SK-N-SH treated with all-trans-retinoic acid at 6 μM for 48 hours (cell line): Measurements from ENCODE around the gene EIF4EBP2.
A peak's percentile ranks its signal among the peaks of the same experiment; 100 is the strongest.

Experiments used
- ATAC-seq: fragments of 200-7000 bp; cut with Tn5 transposase; 3 replicates; pipeline ENCODE4 v1.9.1; 2020; ENCODE audit warnings: mild to moderate bottlenecking, moderate library complexity
- BACH2 ChIP-seq: fragments of 250-450 bp; sonication (Bioruptor Pico); IDR thresholded peaks from 2 replicates; pipeline ENCODE4 v1.9.0; 2021; ENCODE audit warnings: mild to moderate bottlenecking, borderline replicate concordance
- CSDC2 ChIP-seq: fragments of 250-450 bp; sonication (Bioruptor Pico); IDR thresholded peaks from 2 replicates; pipeline ENCODE4 v1.5.0; 2020; ENCODE audit warnings: mild to moderate bottlenecking, moderate library complexity
- ESRRG ChIP-seq: fragments of 250-450 bp; sonication (Bioruptor Pico); IDR thresholded peaks from 2 replicates; pipeline ENCODE4 v1.6.1; 2021; ENCODE audit warnings: mild to moderate bottlenecking
- GLIS3 ChIP-seq: fragments of 250-450 bp; sonication (Bioruptor Pico); IDR thresholded peaks from 2 replicates; pipeline ENCODE4 v1.5.0; 2020; ENCODE audit warnings: mild to moderate bottlenecking, moderate library complexity
- ISL1 ChIP-seq: fragments of 250-450 bp; sonication (Bioruptor Pico); IDR thresholded peaks from 2 replicates; pipeline ENCODE4 v2.1.2; 2022; ENCODE audit warnings: mild to moderate bottlenecking, moderate library complexity
- OSR1 ChIP-seq: fragments of 250-450 bp; sonication (Bioruptor Pico); IDR thresholded peaks from 2 replicates; pipeline ENCODE4 v1.8.0; 2022; ENCODE audit warnings: moderate library complexity, mild to moderate bottlenecking, inconsistent platforms
- SNAI2 ChIP-seq: fragments of 250-450 bp; sonication (Bioruptor Pico); IDR thresholded peaks from 2 replicates; pipeline ENCODE4 v1.5.0; 2020; ENCODE audit warnings: mild to moderate bottlenecking, moderate library complexity
- TOX ChIP-seq: fragments of 250-450 bp; sonication (Bioruptor Pico); IDR thresholded peaks from 2 replicates; pipeline ENCODE4 v1.8.0; 2021; ENCODE audit warnings: mild to moderate bottlenecking, moderate library complexity, borderline replicate concordance
- ZFP3 ChIP-seq: fragments of 250-450 bp; sonication (Bioruptor Pico); IDR thresholded peaks from 2 replicates; pipeline ENCODE4 v1.5.0; 2020; ENCODE audit warnings: mild to moderate bottlenecking, moderate library complexity
- ZFP30 ChIP-seq: fragments of 450-650 bp; formaldehyde crosslinking; IDR thresholded peaks from 2 replicates; pipeline ENCODE4 v1.5.0; 2022; ENCODE audit warnings: mild to moderate bottlenecking, moderate library complexity
- ZNF565 ChIP-seq: fragments of 450-650 bp; formaldehyde crosslinking; conservative IDR thresholded peaks from 2 replicates; pipeline ENCODE4 v1.5.0; 2020; ENCODE audit warnings: low read depth, mild to moderate bottlenecking, moderate library complexity
- TF ChIP-seq, protein P1 (sequence below): fragments of 250-450 bp; sonication (Bioruptor Pico); IDR thresholded peaks from 2 replicates; pipeline ENCODE4 v1.8.0; 2020; ENCODE audit warnings: mild to moderate bottlenecking, moderate library complexity, borderline replicate concordance
- TF ChIP-seq, protein P2 (sequence below): fragments of 250-450 bp; sonication (Bioruptor Pico); IDR thresholded peaks from 2 replicates; pipeline ENCODE4 v1.5.0; 2020; ENCODE audit warnings: mild to moderate bottlenecking, moderate library complexity
- TF ChIP-seq, protein P3 (sequence below): fragments of 250-450 bp; sonication (Bioruptor Pico); IDR thresholded peaks from 2 replicates; pipeline ENCODE4 v1.5.1; 2021; ENCODE audit warnings: mild to moderate bottlenecking, moderate library complexity

The EIF4EBP2 gene

DNA sequence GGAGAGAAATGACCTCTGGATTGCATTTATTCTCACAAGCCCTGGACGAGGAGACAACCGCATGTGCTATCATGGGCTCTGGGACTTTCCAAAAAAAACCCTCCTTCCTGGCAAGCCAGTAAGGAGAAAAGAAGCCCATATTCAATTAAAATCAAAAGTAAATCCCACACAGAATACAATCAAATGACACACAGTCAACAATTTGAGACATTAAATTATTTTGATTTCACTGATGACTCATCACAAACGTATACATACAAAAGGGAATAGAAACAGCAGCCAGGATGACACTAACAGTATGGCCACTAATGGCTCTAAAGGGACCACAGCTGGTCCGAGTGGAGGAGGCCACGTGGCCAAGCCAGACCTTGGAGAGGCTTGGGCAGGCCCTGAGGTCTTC is 46.4 kb upstream of the EIF4EBP2 start:
- peak; percentile 67 for ATAC-seq
- no peak for TF ChIP-seq ESRRG
- TF ChIP-seq, protein P1, sequence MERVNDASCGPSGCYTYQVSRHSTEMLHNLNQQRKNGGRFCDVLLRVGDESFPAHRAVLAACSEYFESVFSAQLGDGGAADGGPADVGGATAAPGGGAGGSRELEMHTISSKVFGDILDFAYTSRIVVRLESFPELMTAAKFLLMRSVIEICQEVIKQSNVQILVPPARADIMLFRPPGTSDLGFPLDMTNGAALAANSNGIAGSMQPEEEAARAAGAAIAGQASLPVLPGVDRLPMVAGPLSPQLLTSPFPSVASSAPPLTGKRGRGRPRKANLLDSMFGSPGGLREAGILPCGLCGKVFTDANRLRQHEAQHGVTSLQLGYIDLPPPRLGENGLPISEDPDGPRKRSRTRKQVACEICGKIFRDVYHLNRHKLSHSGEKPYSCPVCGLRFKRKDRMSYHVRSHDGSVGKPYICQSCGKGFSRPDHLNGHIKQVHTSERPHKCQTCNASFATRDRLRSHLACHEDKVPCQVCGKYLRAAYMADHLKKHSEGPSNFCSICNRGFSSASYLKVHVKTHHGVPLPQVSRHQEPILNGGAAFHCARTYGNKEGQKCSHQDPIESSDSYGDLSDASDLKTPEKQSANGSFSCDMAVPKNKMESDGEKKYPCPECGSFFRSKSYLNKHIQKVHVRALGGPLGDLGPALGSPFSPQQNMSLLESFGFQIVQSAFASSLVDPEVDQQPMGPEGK (CRISPR knock-in tag) = no peak

DNA sequence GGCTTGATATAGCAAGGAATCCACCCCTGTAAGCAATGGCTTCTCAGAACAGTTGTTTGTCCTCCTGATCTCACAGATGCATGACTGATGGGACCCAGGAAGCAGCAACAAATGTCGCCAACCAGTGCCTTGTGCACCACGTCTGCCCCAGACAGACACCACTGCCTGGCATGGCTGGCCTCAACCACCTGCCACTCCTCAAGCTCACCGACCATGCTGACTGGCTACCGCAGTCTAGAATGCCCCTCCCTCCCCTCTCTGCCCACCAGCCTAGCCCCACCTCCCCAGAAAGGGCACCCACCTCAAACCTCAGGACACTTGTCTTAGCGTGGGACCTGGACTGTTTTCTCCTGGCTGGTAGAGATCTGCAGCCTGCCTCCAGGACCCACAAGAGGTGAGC is 45.5 kb upstream of the EIF4EBP2 start:
- ATAC-seq = no peak
- TF ChIP-seq ZFP30 (CRISPR knock-in tag) (no peak), ZNF565 (CRISPR knock-in tag) (no peak), OSR1 (CRISPR knock-in tag) (no peak), ESRRG (no peak), GLIS3 (CRISPR knock-in tag) (no peak), ZFP3 (CRISPR knock-in tag) (no peak), ISL1 (CRISPR knock-in tag) (no peak), CSDC2 (no peak), SNAI2 (CRISPR knock-in tag) (no peak)
- TF ChIP-seq, protein P2, sequence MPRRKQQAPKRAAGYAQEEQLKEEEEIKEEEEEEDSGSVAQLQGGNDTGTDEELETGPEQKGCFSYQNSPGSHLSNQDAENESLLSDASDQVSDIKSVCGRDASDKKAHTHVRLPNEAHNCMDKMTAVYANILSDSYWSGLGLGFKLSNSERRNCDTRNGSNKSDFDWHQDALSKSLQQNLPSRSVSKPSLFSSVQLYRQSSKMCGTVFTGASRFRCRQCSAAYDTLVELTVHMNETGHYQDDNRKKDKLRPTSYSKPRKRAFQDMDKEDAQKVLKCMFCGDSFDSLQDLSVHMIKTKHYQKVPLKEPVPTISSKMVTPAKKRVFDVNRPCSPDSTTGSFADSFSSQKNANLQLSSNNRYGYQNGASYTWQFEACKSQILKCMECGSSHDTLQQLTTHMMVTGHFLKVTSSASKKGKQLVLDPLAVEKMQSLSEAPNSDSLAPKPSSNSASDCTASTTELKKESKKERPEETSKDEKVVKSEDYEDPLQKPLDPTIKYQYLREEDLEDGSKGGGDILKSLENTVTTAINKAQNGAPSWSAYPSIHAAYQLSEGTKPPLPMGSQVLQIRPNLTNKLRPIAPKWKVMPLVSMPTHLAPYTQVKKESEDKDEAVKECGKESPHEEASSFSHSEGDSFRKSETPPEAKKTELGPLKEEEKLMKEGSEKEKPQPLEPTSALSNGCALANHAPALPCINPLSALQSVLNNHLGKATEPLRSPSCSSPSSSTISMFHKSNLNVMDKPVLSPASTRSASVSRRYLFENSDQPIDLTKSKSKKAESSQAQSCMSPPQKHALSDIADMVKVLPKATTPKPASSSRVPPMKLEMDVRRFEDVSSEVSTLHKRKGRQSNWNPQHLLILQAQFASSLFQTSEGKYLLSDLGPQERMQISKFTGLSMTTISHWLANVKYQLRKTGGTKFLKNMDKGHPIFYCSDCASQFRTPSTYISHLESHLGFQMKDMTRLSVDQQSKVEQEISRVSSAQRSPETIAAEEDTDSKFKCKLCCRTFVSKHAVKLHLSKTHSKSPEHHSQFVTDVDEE = no peak
- TF ChIP-seq, protein P1 (CRISPR knock-in tag) = no peak

DNA sequence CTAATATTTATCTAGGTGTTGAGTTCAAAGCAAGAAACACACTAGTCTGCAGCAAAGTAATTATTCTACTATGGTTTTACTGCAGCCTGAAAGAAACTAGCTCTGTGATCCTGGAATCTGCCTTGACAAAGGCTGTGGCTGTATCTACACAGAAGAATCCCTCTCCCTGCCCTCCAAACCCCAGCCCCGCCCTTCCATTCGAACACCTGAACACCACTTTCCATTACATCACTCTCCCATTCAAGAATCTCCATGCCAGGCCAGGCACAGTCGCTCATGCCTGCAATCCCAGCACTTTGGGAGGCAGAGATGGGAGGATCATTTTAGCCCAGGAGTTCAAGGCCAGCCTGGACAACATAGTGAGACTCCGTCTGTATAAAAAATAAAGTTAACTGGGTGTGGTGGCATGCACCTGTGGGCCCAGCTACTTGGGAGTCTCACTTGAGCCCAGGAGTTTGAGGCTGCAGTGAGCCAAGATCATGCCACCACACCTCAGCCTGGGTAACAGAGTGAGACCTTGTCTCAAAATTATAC is 44.9 kb upstream of the EIF4EBP2 start:
- TF ChIP-seq BACH2 (CRISPR knock-in tag) = no peak
- TF ChIP-seq TOX (CRISPR knock-in tag) = no peak
- no peak for TF ChIP-seq ZFP3 (CRISPR knock-in tag)
- TF ChIP-seq, protein P3, sequence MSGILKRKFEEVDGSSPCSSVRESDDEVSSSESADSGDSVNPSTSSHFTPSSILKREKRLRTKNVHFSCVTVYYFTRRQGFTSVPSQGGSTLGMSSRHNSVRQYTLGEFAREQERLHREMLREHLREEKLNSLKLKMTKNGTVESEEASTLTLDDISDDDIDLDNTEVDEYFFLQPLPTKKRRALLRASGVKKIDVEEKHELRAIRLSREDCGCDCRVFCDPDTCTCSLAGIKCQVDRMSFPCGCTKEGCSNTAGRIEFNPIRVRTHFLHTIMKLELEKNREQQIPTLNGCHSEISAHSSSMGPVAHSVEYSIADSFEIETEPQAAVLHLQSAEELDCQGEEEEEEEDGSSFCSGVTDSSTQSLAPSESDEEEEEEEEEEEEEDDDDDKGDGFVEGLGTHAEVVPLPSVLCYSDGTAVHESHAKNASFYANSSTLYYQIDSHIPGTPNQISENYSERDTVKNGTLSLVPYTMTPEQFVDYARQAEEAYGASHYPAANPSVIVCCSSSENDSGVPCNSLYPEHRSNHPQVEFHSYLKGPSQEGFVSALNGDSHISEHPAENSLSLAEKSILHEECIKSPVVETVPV (CRISPR knock-in tag) = no peak
- no peak for ATAC-seq

DNA sequence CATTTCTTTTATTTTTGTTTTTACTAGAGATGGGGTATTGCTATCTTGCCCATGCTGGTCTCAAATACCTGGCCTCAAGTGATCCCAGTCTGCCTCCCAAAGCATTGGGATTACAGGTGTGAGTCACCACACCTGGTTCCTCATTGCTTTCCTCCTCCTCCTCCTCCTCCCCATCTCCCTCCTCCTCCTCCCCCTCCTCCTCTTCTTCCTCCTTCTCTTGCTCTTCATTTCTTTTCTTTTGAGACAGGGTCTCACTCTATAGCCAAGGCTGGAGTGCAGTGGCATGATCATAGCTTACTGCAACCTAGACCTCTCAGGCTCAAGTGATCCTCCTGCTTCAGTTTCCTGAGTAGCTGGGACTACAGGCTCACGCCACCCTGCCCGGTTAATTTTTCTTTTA is 43.7 kb upstream of the EIF4EBP2 start:
- ATAC-seq = no peak
- TF ChIP-seq ZNF565 (CRISPR knock-in tag) (no peak), TOX (CRISPR knock-in tag) (no peak), ESRRG (no peak), ZFP3 (CRISPR knock-in tag) (no peak), ISL1 (CRISPR knock-in tag) (no peak), GLIS3 (CRISPR knock-in tag) (no peak)
- TF ChIP-seq, protein P2 = no peak
- TF ChIP-seq, protein P1 (CRISPR knock-in tag) = no peak
- TF ChIP-seq, all 23 proteins: peak for 0
